Stimulated activated naive B cell treated with anti-CD40 and anti-IgM and Interleukin-4, amounts not matched to agents 10 μg/mL and 1 μg/mL and 100 μg/mL, for 72 hours (primary cell): ENCODE results near the gene FAM184A.
"Not testable (repeated sequence)": the region's sequence is repeated elsewhere in the genome, so short reads cannot be mapped to it uniquely, and the experiment has no call there.

Experiments
- ATAC-seq, 2 donors: fragments of 150-1000 bp; cut with Tn5 transposase; replicated peaks; 2 replicates each; pipeline ENCODE4 v1.10.0; 2021; ENCODE audit warnings: moderate library complexity in 1 of 2
- DNase-seq: peaks from one replicate; pipeline ENCODE4 v3.0.0; 2021
- H3K27ac Mint-ChIP-seq: one replicate; pipeline ENCODE4 v1.8.0; 2022; ENCODE audit warnings: mild to moderate bottlenecking, mixed read lengths
- H3K27me3 Mint-ChIP-seq, 2 donors: one replicate each; pipeline ENCODE4 v1.8.0; 2022; ENCODE audit warnings: mixed read lengths in 2 of 2
- H3K36me3 Mint-ChIP-seq, 2 donors: one replicate each; pipeline ENCODE4 v1.8.0; 2022; ENCODE audit warnings: mixed read lengths in 2 of 2, mild to moderate bottlenecking in 1 of 2
- H3K4me1 Mint-ChIP-seq, 2 donors: one replicate each; pipeline ENCODE4 v1.8.0; 2022; ENCODE audit warnings: mixed read lengths in 2 of 2, mild to moderate bottlenecking in 1 of 2
- H3K4me3 Mint-ChIP-seq, 2 donors: one replicate each; pipeline ENCODE4 v1.8.0; 2022; ENCODE audit warnings: mild to moderate bottlenecking in 2 of 2, mixed read lengths in 2 of 2, moderate library complexity in 1 of 2
- H3K9me3 Mint-ChIP-seq, 2 donors: one replicate each; pipeline ENCODE4 v1.8.0; 2022; ENCODE audit warnings: mixed read lengths in 2 of 2, mild to moderate bottlenecking in 1 of 2

The FAM184A gene, protein sequence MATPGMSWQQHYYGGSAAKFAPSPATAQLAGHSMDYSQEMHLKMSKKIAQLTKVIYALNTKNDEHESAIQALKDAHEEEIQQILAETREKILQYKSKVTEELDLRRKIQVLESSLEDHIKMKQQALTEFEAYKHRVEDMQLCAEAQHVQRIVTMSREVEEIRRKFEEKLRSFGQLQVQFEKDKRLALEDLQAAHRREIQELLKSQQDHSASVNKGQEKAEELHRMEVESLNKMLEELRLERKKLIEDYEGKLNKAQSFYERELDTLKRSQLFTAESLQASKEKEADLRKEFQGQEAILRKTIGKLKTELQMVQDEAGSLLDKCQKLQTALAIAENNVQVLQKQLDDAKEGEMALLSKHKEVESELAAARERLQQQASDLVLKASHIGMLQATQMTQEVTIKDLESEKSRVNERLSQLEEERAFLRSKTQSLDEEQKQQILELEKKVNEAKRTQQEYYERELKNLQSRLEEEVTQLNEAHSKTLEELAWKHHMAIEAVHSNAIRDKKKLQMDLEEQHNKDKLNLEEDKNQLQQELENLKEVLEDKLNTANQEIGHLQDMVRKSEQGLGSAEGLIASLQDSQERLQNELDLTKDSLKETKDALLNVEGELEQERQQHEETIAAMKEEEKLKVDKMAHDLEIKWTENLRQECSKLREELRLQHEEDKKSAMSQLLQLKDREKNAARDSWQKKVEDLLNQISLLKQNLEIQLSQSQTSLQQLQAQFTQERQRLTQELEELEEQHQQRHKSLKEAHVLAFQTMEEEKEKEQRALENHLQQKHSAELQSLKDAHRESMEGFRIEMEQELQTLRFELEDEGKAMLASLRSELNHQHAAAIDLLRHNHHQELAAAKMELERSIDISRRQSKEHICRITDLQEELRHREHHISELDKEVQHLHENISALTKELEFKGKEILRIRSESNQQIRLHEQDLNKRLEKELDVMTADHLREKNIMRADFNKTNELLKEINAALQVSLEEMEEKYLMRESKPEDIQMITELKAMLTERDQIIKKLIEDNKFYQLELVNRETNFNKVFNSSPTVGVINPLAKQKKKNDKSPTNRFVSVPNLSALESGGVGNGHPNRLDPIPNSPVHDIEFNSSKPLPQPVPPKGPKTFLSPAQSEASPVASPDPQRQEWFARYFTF

DNA sequence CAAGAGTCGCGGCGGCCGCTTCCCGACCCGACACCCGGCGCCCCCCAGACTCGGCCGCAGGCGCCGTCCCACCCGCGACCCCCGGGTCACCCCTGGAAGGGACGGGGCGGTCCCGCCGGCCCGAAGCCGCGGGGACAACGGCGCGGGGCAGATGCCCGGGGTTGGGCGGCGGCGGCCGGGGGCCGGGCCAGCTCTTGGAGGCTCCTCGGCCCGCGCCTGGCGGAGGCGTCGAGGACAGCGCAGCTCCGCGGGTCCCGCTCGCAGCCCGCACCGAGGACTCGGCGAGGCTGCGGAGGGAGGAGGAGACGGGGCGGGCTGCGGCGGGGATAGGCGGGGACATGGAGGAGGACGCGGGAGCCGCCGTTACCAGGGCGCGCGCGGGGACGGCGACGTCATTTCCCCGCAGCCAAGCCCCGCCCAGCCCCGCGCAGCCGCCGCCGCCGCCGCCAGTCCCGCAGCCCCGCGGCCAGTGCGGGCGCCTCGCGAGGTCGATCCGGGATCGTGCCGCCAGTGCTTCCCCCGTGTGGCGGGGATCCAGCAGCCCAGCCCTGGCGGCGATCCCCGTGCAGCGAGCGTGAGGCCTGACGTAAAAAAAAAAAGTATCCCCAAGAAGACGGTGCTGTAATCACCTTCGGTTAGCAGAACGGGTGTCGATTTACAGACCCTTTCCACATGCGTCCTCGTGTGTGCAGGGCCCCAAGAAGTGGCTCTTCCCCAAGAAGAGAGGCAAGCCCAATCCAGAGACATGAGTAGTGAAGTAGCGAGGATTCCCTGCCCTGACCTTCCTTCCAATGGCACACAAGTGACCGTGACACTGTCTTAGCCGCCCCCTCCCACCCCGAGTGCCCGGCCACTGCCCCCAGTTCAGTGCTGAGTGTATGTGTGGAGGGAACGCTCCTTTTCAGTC lies at the start of gene FAM184A:
FAM184A (minus strand) TSS at position 289 of the 907 bp plus-strand sequence. CDS start 365 bp downstream, outside the sequence.
- H3K27ac Mint-ChIP-seq = peak within 1 kb of the TSS; percentile 60
- peak within 1 kb of the TSS; percentile 90 to 95 for H3K4me3 Mint-ChIP-seq
- H3K36me3 Mint-ChIP-seq = peaks cover 8 to 9% of the 10 kb centered on the region in 2 donors
- peaks cover 27 to 29% of the 10 kb centered on the region in 2 donors for H3K27me3 Mint-ChIP-seq
- ATAC-seq (peak; percentile 77), DNase-seq (peak; percentile 41)
- H3K9me3 Mint-ChIP-seq = peaks cover 7 to 13% of the 10 kb centered on the region in 2 donors
- H3K4me1 Mint-ChIP-seq = peaks cover 6 to 20% of the 10 kb centered on the region in 2 donors

DNA sequence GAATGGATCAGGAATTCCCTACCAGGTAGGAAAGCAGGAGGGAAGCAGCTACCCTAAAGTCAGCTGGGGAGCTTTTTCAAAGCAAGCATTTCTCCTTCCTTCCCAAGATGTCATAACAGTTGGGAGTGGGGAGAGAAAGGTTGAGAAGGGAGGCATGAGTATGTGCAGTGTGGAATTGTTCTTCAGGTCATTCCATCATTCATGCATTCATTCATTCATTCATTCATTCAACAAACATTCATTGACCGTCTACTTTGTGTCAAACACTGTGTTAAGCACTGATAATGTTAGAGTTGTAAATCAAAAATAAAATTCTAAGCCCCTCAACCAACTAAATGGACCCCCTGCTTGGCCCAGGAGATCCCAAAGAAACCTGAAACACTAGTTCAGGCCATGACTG lies 49.2 kb upstream of the FAM184A start:
- H3K4me3 Mint-ChIP-seq = no peak overlapping the region
- H3K27ac Mint-ChIP-seq = no peak overlapping the region
- no peak for ATAC-seq
- H3K9me3 Mint-ChIP-seq = no peaks in the 10 kb centered on the region
- H3K4me1 Mint-ChIP-seq = peaks cover 0 to 8% of the 10 kb centered on the region in 2 donors
- DNase-seq = no peak
- no peaks in the 10 kb centered on the region for H3K27me3 Mint-ChIP-seq
- H3K36me3 Mint-ChIP-seq = no peaks in the 10 kb centered on the region

DNA sequence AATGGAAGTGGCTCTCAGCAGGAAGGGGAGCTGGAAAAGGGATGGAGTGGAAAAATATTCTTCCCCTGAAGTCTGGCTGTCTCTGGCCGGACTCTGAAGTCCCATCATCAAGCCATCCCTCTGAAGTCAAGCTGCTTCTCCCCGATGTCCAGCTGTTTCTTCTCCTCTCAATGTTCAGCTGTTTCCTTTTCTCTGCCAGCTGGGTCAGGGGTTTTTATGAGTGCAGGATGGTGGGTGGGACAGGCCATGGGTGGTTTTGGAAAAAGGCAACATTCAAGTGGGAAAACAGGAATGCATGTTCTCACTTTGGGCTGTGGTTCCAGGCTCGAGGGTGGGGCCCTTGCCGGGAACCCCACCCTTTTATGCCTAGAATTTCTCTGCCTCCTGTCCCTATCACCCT lies 48.4 kb upstream of the FAM184A start:
- no peaks in the 10 kb centered on the region for H3K27me3 Mint-ChIP-seq
- H3K4me3 Mint-ChIP-seq = no peak overlapping the region
- H3K4me1 Mint-ChIP-seq = peaks cover 0 to 8% of the 10 kb centered on the region in 2 donors
- ATAC-seq (no peak), DNase-seq (no peak)
- no peaks in the 10 kb centered on the region for H3K9me3 Mint-ChIP-seq
- no peaks in the 10 kb centered on the region for H3K36me3 Mint-ChIP-seq
- H3K27ac Mint-ChIP-seq = no peak overlapping the region

DNA sequence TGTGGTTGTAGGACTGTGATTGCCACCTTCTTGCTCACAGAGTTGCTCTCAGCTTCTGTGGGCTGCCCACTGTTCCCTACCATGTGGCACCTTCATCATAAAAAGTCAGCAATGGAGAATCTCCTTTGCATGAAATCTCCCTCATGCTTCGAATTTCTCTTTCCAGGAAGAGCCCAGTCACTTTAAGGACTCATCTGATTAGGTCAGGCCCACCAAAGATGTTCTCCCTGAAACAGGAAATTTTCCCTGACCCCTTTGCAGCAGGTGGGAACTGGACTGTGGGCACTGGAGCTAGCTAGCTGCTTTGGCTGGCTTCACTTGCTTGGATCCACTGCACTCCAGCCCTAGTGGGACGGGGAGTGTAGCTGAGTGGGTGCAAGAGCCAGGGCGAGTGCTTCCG lies 47.7 kb upstream of the FAM184A start:
- ATAC-seq (no peak), DNase-seq (no peak)
- H3K4me3 Mint-ChIP-seq = no peak overlapping the region
- H3K4me1 Mint-ChIP-seq = peaks cover 0 to 8% of the 10 kb centered on the region in 2 donors
- H3K27me3 Mint-ChIP-seq = no peaks in the 10 kb centered on the region
- no peaks in the 10 kb centered on the region for H3K9me3 Mint-ChIP-seq
- H3K27ac Mint-ChIP-seq = no peak overlapping the region
- H3K36me3 Mint-ChIP-seq = no peaks in the 10 kb centered on the region

DNA sequence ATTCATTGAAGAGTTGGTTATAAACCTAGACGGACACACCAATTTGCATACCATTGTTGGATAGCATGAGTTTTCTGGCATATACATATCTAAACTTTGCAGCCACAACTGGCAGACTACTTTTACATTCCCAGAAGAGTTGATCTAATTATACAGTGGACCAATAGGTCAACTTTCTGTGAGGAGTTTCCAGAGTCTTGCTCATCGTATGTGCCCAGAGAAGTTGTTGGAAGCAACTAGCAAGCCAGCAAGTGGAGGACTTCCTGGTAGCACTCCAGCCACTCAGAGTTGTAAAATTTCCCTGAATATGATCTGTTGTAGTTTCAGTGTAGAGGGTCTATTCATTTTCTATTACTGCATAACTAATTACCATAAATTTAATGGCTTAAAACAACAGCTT lies 47.1 kb upstream of the FAM184A start:
- no peak for ATAC-seq
- peaks cover 0 to 8% of the 10 kb centered on the region in 2 donors for H3K4me1 Mint-ChIP-seq
- no peak overlapping the region for H3K4me3 Mint-ChIP-seq
- no peak for DNase-seq
- H3K9me3 Mint-ChIP-seq = no peaks in the 10 kb centered on the region
- H3K36me3 Mint-ChIP-seq = no peaks in the 10 kb centered on the region
- no peaks in the 10 kb centered on the region for H3K27me3 Mint-ChIP-seq
- H3K27ac Mint-ChIP-seq = no peak overlapping the region

DNA sequence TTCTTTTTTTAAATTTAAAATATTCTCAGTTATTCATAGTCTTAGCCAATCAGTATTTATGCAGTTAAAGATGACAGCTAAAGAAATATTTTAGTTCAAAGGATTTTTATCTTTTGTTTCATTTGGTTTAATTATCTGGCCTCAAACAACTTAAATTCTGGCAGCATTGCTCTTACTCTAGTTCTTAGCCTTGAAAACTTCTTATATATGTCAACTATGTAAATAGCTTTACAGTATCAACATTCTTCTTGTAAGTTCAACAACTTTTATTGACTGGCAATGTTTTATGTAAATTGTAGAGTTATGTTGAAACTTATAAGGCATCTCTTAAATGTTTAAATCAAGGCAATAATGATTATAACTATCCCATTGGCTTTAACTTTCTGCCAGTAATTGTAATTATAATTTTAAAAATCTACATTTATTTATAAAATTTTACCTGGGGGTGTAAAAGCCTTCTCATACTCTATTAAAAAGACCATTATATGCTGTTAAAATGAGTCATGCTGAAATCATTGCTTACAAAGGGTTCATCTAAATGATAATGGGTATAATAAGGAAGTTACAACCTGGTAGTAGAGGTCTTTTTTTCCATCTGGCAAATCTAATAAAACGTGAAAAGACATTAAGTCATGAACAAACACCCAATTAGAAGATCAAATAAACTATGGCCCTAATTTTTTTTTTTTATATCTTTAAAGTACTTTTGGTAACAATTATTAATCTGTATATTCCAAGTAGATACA lies 45.8 kb upstream of the FAM184A start:
- Mint-ChIP-seq H3K9me3 (no peaks in the 10 kb centered on the region), H3K36me3 (no peaks in the 10 kb centered on the region), H3K4me3 (no peak overlapping the region), H3K27me3 (no peaks in the 10 kb centered on the region), H3K4me1 (peaks cover 0 to 3% of the 10 kb centered on the region in 2 donors), H3K27ac (no peak overlapping the region)
- no peak for DNase-seq
- no peak for ATAC-seq

DNA sequence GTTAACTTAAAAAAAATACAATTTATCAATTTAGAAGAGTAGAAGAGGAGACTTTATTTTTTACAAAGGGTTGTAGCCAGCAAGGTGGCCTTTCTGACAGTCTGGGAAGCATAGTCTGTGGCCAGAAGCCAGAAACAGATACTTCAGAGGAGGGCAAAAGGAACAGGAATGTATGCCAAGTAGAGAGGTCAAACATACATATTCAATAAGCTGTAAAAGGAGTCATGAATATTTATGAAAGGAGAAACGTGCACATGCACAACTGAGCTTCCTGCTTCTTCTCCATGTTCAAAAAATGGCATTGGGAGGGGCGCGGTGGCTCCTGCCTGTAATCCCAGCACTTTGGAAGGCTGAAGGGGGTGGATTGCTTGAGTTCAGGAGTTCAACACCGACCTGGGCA lies 43.9 kb upstream of the FAM184A start:
- no peak for DNase-seq
- Mint-ChIP-seq H3K9me3 (no peaks in the 10 kb centered on the region), H3K4me1 (no peaks in the 10 kb centered on the region), H3K4me3 (no peak overlapping the region), H3K27me3 (no peaks in the 10 kb centered on the region), H3K36me3 (no peaks in the 10 kb centered on the region), H3K27ac (no peak overlapping the region)
- ATAC-seq = no peak

DNA sequence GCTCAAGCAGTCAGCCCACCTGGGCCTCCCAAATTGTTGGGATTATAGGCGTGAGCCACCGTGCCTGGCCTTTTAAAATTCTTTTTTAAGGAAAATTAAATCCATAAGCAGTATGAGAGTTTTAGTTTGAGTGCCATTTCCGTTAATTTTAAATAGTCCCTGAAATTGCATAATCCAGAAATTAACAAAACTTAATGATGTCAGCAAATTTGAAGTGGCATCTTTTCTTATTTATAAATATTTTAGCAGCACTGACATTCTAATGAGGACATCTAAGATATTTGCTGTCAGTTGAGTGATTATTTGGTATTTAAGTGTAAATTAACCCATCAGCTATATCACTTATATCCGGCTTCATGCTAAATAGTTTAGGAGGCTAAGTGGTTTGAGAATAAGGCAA lies 42.9 kb upstream of the FAM184A start:
- no peaks in the 10 kb centered on the region for H3K4me1 Mint-ChIP-seq
- no peak overlapping the region for H3K27ac Mint-ChIP-seq
- H3K36me3 Mint-ChIP-seq = no peaks in the 10 kb centered on the region
- DNase-seq = no peak
- no peaks in the 10 kb centered on the region for H3K9me3 Mint-ChIP-seq
- H3K4me3 Mint-ChIP-seq = no peak overlapping the region
- no peak for ATAC-seq
- no peaks in the 10 kb centered on the region for H3K27me3 Mint-ChIP-seq

DNA sequence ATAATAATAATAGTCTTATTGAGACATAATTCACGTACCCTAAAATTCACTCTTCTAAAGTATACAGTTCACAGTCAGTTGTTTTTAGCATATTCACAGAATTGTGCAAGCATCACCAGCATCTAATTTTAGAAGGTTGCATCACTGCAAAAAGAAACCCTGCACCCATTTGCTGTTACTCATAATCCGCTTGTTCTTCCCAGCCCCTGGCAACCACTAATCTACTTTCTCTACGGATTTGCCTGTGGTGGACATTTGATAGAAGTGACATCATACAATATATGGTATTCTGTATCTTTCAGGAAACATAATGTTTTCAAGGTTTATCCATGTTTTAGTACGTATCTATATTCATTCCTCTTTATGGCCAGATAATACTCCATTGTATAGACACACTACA lies 41.5 kb upstream of the FAM184A start:
- Mint-ChIP-seq H3K9me3 (no peaks in the 10 kb centered on the region), H3K36me3 (no peaks in the 10 kb centered on the region), H3K4me1 (no peaks in the 10 kb centered on the region), H3K27me3 (no peaks in the 10 kb centered on the region), H3K27ac (no peak overlapping the region), H3K4me3 (no peak overlapping the region)
- DNase-seq = no peak
- ATAC-seq = no peak

DNA sequence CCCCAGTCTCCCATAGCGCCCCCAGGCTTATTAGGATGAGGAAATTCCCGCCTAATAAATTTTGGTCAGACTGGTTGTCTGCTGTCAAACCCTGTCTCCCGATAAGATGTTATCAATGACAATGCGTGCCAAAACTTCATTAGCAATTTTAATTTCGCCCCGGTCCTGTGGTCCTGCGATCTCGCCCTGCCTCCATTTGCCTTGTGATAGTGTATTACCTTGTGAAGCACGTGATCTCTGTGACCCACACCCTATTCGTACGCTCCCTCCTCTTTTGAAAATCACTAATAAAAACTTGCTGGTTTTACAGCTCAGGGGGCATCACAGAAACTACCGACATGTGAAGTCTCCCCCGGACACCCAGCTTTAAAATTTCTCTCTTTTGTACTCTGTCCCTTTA lies 40.6 kb upstream of the FAM184A start:
- not testable (repeated sequence) for DNase-seq, ATAC-seq, H3K9me3 Mint-ChIP-seq, H3K27ac Mint-ChIP-seq, H3K27me3 Mint-ChIP-seq, H3K4me1 Mint-ChIP-seq, H3K4me3 Mint-ChIP-seq, H3K36me3 Mint-ChIP-seq

DNA sequence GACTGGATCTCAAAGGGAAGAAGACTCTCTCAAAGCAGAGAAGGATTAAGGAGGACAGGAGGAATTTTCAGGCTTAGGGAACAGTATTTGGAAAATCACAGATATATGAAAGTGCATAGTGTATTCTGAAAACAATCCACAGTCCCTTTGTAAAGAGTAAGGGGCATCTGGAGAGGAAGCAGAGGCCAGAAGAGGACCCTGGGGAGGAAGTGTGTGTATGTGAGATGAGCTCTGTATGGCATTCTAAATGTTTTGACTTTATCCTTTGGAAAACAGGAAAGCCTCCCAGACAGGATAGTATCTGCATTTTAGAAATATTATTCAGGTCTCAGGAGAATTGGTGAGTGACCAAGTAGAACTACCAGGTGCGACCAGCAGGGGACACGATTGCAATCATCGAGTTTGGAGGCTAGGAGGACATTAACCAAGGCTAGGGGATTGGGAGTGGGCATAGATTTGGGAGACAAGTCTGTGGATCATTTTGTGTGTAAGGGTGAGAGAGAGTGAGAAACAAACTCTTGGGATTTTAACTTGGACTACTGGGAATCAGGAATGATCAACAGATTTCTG lies 38.3 kb upstream of the FAM184A start:
- Mint-ChIP-seq H3K4me1 (peaks cover 4 to 6% of the 10 kb centered on the region in 2 donors), H3K9me3 (no peaks in the 10 kb centered on the region), H3K4me3 (no peak overlapping the region), H3K27ac (no peak overlapping the region), H3K36me3 (no peaks in the 10 kb centered on the region), H3K27me3 (no peaks in the 10 kb centered on the region)
- no peak for DNase-seq
- ATAC-seq = no peak

DNA sequence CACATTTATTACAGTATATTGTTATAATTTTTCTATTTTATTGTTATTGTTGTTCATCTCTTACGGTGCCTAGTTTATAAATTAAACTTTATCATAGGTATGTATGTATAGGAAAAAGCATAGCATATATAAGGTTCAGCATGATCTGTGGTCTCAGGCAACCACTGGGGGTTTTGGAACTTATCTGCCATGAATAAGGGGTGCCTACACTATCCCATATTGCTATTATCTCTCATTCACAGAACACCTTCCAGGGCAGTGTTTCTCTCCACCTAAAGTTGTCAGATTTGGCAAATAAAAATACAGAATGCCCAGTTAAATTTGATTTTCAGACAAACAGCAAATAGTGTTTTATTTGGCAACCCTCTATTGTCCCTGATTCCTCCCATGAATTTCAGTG lies 35.5 kb upstream of the FAM184A start:
- Mint-ChIP-seq H3K27ac (no peak overlapping the region), H3K4me1 (peaks cover 4 to 6% of the 10 kb centered on the region in 2 donors), H3K27me3 (peaks cover 2 to 6% of the 10 kb centered on the region in 2 donors), H3K4me3 (no peak overlapping the region), H3K9me3 (no peaks in the 10 kb centered on the region), H3K36me3 (no peaks in the 10 kb centered on the region)
- no peak for DNase-seq
- no peak for ATAC-seq
